Measurements from ENCODE around the gene HSPA12B. TPM values are rescaled to one million over a fixed set of nuclear protein-coding genes. Genes with fewer than 3 reads are reported as not detected.

The HSPA12B gene
- total and polyA plus RNA-seq, 9 of the 15 experiments (the other 6 are each of a cell fraction or from before 2014, with no cell fraction given): 0.03 to 0.07 TPM; not detected in 7

DNA sequence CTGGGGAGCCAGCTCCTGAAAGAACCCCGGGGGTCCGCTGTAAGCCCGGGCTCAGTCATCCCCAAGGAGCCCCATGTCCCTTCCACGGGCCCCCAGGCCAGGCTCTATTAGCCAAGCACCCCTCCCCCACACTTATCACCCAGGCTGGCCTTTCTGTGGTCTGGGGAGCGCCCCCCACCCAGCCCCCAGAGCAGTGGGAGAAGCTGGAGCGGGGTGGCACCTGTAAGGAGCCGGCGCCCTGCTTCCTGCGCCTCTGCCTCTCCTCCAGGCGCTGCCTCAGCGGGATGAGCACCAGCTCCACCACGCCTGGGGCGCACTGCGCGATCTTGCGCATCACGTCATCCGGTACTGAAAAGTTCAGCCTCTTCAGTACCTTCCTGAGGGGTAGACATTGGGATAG is 46.5 kb downstream of the HSPA12B start:
- in situ Hi-C loops (cut with MboI) (no loop called here), intact Hi-C loops (cut with micrococcal nuclease) (no loop called here)
- TF ChIP-seq KDM2B (CRISPR knock-in tag; IDR thresholded peaks at IDR 0.05): no peak
- TF ChIP-seq, protein P1, sequence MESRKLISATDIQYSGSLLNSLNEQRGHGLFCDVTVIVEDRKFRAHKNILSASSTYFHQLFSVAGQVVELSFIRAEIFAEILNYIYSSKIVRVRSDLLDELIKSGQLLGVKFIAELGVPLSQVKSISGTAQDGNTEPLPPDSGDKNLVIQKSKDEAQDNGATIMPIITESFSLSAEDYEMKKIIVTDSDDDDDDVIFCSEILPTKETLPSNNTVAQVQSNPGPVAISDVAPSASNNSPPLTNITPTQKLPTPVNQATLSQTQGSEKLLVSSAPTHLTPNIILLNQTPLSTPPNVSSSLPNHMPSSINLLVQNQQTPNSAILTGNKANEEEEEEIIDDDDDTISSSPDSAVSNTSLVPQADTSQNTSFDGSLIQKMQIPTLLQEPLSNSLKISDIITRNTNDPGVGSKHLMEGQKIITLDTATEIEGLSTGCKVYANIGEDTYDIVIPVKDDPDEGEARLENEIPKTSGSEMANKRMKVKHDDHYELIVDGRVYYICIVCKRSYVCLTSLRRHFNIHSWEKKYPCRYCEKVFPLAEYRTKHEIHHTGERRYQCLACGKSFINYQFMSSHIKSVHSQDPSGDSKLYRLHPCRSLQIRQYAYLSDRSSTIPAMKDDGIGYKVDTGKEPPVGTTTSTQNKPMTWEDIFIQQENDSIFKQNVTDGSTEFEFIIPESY (CRISPR knock-in tag; IDR thresholded peaks at IDR 0.05): peak; percentile 78; the same call in 1 of the 2 replicates
- Histone ChIP-seq H3K4me1 (replicated peaks in 1 of 2; ENCODE audit: control insufficient read depth in 2 of 2, insufficient read depth in 2 of 2, low read length in 2 of 2) (peaks cover 0 to 31% of the 10 kb centered on the region in 2 experiments; a peak in 3 of 5 replicates), H2AFZ (ENCODE audit: low read depth, low read length) (no peak overlapping the region), H3K79me2 (ENCODE audit: control insufficient read depth, insufficient read depth, low read length) (peaks cover 9% of the 10 kb centered on the region; the same call in 1 of the 3 replicates), H3K9ac (ENCODE audit: insufficient read depth in 1 of 2, low read depth in 2 of 2, low read length in 2 of 2) (no peak overlapping the region), H3K36me3 (ENCODE audit: control insufficient read depth, insufficient read depth, low read length) (peaks cover 5% of the 10 kb centered on the region; the same call in 1 of the 3 replicates), H3K4me3 (no peak overlapping the region), H3K9me3 (replicated peaks; ENCODE audit: control insufficient read depth, insufficient read depth, low read depth, low read length) (no peaks in the 10 kb centered on the region), H3K4me2 (ENCODE audit: insufficient read depth, low read length) (no peak overlapping the region), H4K20me1 (replicated peaks; ENCODE audit: control insufficient read depth, insufficient read depth, low read length) (no peaks in the 10 kb centered on the region; the same call in 1 of the 2 replicates), H3K27me3 (ENCODE audit: control insufficient read depth in 2 of 2, insufficient read depth in 2 of 2, low read length in 2 of 2) (no peaks in the 10 kb centered on the region), H3K9me1 (ENCODE audit: control insufficient read depth, insufficient read depth, low read length) (no peaks in the 10 kb centered on the region), H3K27ac (ENCODE audit: extremely low read depth, low read depth, low read length) (no peak overlapping the region)
- no peak for FAIRE-seq
- no TSS peak for BruUV-seq (replicated peaks)
- 17% methylated on average over 10 of the region's 18 CpGs for WGBS (ENCODE audit: insufficient coverage, low coverage, missing lambda C conversion rate)
- DNase-seq (ENCODE audit: extremely low read depth in 1 of 4, low spot score in 3 of 4): no peak
- CTCF ChIA-PET (ENCODE audit: low intra/inter-chr PET ratio): no interaction called here
- POLR2A ChIA-PET: interaction anchor here (0.9 kb wide), 1 partner anchor 68 kb away, joined by 3 read pairs; the partner anchor contains the start of gene MAVS
- ATAC-seq: no peak

All from K562 (cell line).